Uterus (tissue), 4 donors: ENCODE data around the gene PODN. TPM values are rescaled to one million over a fixed set of nuclear protein-coding genes. Genes with fewer than 3 reads are reported as not detected.

Source experiments
- DNase-seq, 2 donors: peaks; one replicate each; pipeline ENCODE4 v3.0.0-alpha.2; 2019 to 2020
- H3K27ac ChIP-seq, 2 donors: fragments of 200-600 bp; sonication (generic); 1 replicate in 1 of 2; 2 replicates in 1 of 2; pipeline ENCODE4 v1.5.1; 2016 to 2018
- H3K27me3 ChIP-seq, 2 donors: fragments of 200-600 bp; sonication (generic); one replicate each; pipeline ENCODE4 v1.5.1; 2018 to 2019; ENCODE audit warnings: control low read depth in 1 of 2
- H3K36me3 ChIP-seq, 2 donors: fragments of 200-600 bp; sonication (generic); one replicate each; pipeline ENCODE4 v1.5.1; 2019; ENCODE audit warnings: control low read depth in 1 of 2
- H3K4me1 ChIP-seq, 2 donors: fragments of 200-600 bp; sonication (generic); one replicate each; pipeline ENCODE4 v1.5.1; 2018 to 2019; ENCODE audit warnings: control low read depth in 1 of 2
- H3K4me3 ChIP-seq, 2 donors: fragments of 200-600 bp; sonication (generic); 1 replicate in 1 of 2; 2 replicates in 1 of 2; pipeline ENCODE4 v1.5.1; 2018 to 2019; ENCODE audit warnings: mild to moderate bottlenecking in 1 of 2
- H3K9me3 ChIP-seq, 2 donors: fragments of 200-600 bp; sonication (generic); one replicate each; pipeline ENCODE4 v1.5.1; 2019; ENCODE audit warnings: control low read depth in 1 of 2
- CTCF ChIP-seq, 4 experiments: fragments of 200-600 bp in 2 of 4; fragments of 450-650 bp in 2 of 4; sonication (generic) in 2 of 4; IDR thresholded peaks; one replicate each; pipeline ENCODE4 v1.5.1; 2016 to 2019; ENCODE audit warnings: antibody characterized with exemption in 4 of 4, mild to moderate bottlenecking in 2 of 4, moderate library complexity in 1 of 4
- POLR2A ChIP-seq, 2 donors: fragments of 450-650 bp; IDR thresholded peaks; one replicate each; pipeline ENCODE4 v1.6.1; 2016; ENCODE audit warnings: antibody characterized with exemption in 2 of 2, mild to moderate bottlenecking in 1 of 2, moderate library complexity in 1 of 2
- intact Hi-C: fragments of 100-400 bp; cut with DNase I; formaldehyde crosslinking; loops from one replicate; pipeline ENCODE4 v1.15.1; 2023; ENCODE audit warnings: low total_unique reads
- total RNA-seq, 4 donors: library from RNA; depleted of rRNA in 3 of 4; stranded (reverse); fragments of >200 nt in 3 of 4; gene quantifications; one replicate each; pipeline versions ENCODE4 v1.1.0 to v1.2.4, GENCODE V29; 2014 to 2023
- donor health status: DM: yes; HTN: yes; CAD: no.

The PODN gene
- total RNA-seq, 4 donors from 2014 or later = 20.9 to 100 (median 71.8) TPM

DNA sequence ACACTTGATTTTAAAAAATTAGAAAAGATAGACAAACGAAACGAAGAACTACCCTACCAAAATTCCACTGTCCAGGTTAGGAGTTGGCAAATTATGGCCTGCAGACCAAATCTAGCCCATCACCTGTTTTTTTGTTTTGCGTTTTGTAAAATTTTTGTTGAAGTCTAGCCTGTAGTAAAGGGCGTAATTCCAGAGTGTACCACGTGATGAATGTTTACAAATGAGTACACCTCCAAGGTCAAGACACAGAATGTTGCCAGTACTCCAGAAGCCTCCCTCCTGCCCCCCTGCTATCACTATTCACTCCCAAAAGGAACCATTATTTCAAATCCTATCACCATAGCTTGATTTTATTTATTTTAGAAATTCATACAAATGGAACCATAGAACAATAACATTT, 17.1 kb upstream of the PODN start:
- intact Hi-C loops = no loop called here
- Histone ChIP-seq H3K36me3 (no peaks in the 10 kb centered on the region), H3K4me3 (no peak overlapping the region), H3K27me3 (no peaks in the 10 kb centered on the region), H3K9me3 (no peaks in the 10 kb centered on the region), H3K27ac (no peak overlapping the region), H3K4me1 (no peaks in the 10 kb centered on the region)
- TF ChIP-seq CTCF (IDR thresholded peaks at IDR 0.05) (no peak), POLR2A (IDR thresholded peaks at IDR 0.05) (no peak)
- DNase-seq = no peak

- intact Hi-C loops = no loop called here
- Histone ChIP-seq H3K9me3 (no peaks in the 10 kb centered on the region), H3K27ac (no peak overlapping the region), H3K4me3 (no peak overlapping the region), H3K27me3 (no peaks in the 10 kb centered on the region), H3K36me3 (no peaks in the 10 kb centered on the region), H3K4me1 (no peaks in the 10 kb centered on the region)
- DNase-seq = no peak
- TF ChIP-seq POLR2A (IDR thresholded peaks at IDR 0.05) (no peak), CTCF (IDR thresholded peaks at IDR 0.05) (no peak)
Observed at GRCh38 chr1:53046930-53047329, 15.1 kb upstream of the PODN start.

DNA sequence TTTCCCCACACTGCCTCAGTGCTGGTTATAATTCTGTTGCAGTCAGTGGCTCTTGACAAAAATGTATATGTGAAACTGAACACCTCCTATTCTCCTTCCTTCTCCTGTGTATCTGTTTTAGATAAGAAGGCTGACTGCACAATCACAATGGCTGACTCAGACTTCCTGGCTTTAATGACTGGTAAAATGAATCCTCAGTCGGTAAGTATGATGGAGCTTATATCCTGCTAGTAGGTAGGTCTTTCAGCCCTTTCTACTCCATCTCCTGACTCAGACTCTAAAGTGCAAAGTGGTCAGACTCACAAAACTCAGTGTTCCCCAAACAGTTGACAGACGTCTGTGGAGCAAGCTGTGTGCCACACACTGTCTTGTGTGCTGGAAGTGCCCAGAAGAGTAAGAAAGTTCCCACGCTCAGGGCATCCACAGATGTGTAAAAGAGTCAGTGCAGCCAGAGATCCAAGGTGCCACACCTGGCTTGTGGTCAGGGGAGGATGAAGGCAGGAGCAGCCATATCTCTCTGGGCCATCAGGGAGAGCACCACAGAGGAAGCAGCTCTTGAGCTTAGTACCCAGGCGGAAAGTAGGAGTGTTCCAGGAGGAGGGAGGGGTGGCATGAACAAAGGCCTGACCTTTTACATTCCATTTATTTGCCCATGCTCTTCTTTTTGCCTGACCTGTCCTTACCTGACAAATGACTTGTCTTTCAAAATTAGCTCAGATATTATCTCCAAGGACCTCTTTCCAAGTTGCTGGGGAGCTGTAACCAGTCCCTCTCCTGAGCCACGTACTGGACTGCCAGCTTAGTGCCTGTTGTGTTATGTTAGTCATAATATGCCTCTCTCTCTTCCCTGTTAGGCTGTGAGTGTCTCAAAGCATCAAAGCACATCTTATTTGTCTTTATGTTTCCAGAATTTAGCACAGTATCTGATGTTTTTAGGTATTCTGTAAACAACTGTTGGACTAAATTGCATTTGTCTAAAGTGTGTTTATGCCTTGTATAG, 14.0 kb upstream of the PODN start:
- Histone ChIP-seq H3K4me3 (no peak overlapping the region), H3K36me3 (no peaks in the 10 kb centered on the region), H3K27me3 (no peaks in the 10 kb centered on the region), H3K4me1 (no peaks in the 10 kb centered on the region), H3K27ac (peak overlapping the region in 1 of 2 donors; percentile 23), H3K9me3 (no peaks in the 10 kb centered on the region)
- TF ChIP-seq CTCF (IDR thresholded peaks at IDR 0.05) = no peak
- no peak for TF ChIP-seq POLR2A (IDR thresholded peaks at IDR 0.05)
- intact Hi-C loops = no loop called here
- no peak for DNase-seq

DNA sequence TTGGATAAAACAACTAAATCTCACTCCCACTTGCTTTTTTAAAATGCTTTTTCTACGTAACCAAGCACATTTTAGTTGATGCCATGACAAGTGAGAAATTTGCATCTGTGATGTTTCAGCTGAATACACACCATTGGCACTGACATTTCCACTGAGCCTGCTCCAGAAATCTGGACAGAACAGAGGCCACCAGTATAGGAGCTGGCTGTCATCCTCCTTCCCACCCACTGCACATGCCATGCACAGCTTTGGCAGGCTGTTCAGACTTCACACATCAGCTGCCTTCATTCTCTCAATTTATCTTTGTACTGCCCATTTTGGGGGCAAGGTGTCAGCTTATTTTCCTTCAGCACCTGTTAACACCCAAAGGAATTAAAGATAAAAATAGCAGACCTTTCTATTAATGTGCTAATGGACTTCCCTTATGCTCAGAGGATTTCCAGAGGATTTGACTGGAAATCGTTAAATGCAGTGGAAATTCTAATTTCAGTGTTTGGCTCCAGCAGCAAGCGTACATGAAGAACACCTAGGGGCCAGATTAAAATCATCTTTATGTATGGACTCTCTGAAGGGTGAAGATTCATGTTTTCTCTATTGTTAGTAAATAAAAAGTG, 12.9 kb upstream of the PODN start:
- Histone ChIP-seq H3K27ac (peak overlapping the region in 1 of 2 donors; percentile 47), H3K9me3 (no peaks in the 10 kb centered on the region), H3K4me3 (no peak overlapping the region), H3K27me3 (no peaks in the 10 kb centered on the region), H3K4me1 (no peaks in the 10 kb centered on the region), H3K36me3 (no peaks in the 10 kb centered on the region)
- DNase-seq = no peak
- intact Hi-C loops = no loop called here
- TF ChIP-seq POLR2A (IDR thresholded peaks at IDR 0.05) (no peak), CTCF (IDR thresholded peaks at IDR 0.05) (no peak)

- Histone ChIP-seq H3K36me3 (no peaks in the 10 kb centered on the region), H3K4me1 (no peaks in the 10 kb centered on the region), H3K27me3 (no peaks in the 10 kb centered on the region), H3K27ac (peak overlapping the region in 1 of 2 donors; percentile 47), H3K4me3 (no peak overlapping the region), H3K9me3 (no peaks in the 10 kb centered on the region)
- no peak for DNase-seq
- intact Hi-C loops = no loop called here
- no peak for TF ChIP-seq POLR2A (IDR thresholded peaks at IDR 0.05)
- TF ChIP-seq CTCF (IDR thresholded peaks at IDR 0.05) = no peak
Observed at GRCh38 chr1:53049574-53049967, 12.4 kb upstream of the PODN start.
